A673 (cell line): ENCODE measurements around the gene INAFM1. TPM values are rescaled to one million over a fixed set of nuclear protein-coding genes. Genes with fewer than 3 reads are reported as not detected.

Experiments
- BruUV-seq: library from RNA; stranded (reverse); fragments of 400-500 nt; replicated peaks from 2 replicates; lab custom pipeline; 2021; lab: Mats Ljungman, UMichigan
- CTCF ChIA-PET: fragments of 300-600 bp; sonication (Branson Sonifier 250); formaldehyde crosslinking; loops from one replicate; lab custom pipeline; 2022; ENCODE audit warnings: antibody characterized with exemption; lab: Charles Lee
- POLR2A ChIA-PET: fragments of 300-600 bp; sonication (Branson Sonifier 250); formaldehyde crosslinking; loops from one replicate; lab custom pipeline; 2022; ENCODE audit warnings: antibody characterized with exemption; ENCODE audit not compliant: low non-redundant PET; lab: Charles Lee
- DNase-seq: peaks from one replicate; pipeline ENCODE4 v3.0.0-alpha.2; 2015; ENCODE audit warnings: low spot score
- H3K27ac ChIP-seq: fragments of 200-600 bp; sonication (generic); 2 replicates; pipeline ENCODE4 v1.5.1; 2016; ENCODE audit warnings: mixed run types, low read depth, mild to moderate bottlenecking, mixed read lengths, antibody characterized with exemption, low read length; ENCODE audit not compliant: poor library complexity, severe bottlenecking
- H3K27me3 ChIP-seq: fragments of 200-600 bp; sonication (generic); replicated peaks from 2 replicates; pipeline ENCODE4 v1.6.1; 2017; ENCODE audit warnings: mixed run types, low read depth, mild to moderate bottlenecking, mixed read lengths, antibody characterized with exemption, low read length; ENCODE audit not compliant: insufficient read depth, poor library complexity
- H3K36me3 ChIP-seq: fragments of 200-600 bp; sonication (generic); 2 replicates; pipeline ENCODE4 v1.6.1; 2016; ENCODE audit warnings: mixed run types, mild to moderate bottlenecking, mixed read lengths, antibody characterized with exemption, low read length; ENCODE audit not compliant: insufficient read depth, poor library complexity, severe bottlenecking
- H3K4me1 ChIP-seq: fragments of 200-600 bp; sonication (generic); 2 replicates; pipeline ENCODE4 v1.6.1; 2017; ENCODE audit warnings: mixed run types, mild to moderate bottlenecking, mixed read lengths, antibody characterized with exemption, low read length; ENCODE audit not compliant: insufficient read depth, poor library complexity, severe bottlenecking
- H3K4me3 ChIP-seq: fragments of 200-600 bp; sonication (generic); 2 replicates; pipeline ENCODE4 v1.5.1; 2016; ENCODE audit warnings: low read depth, mixed run types, mild to moderate bottlenecking, mixed read lengths, low read length; ENCODE audit not compliant: poor library complexity, severe bottlenecking
- H3K9me3 ChIP-seq: fragments of 200-600 bp; sonication (generic); 2 replicates; pipeline ENCODE4 v1.6.1; 2016; ENCODE audit warnings: mixed run types, low read depth, mild to moderate bottlenecking, mixed read lengths, antibody characterized with exemption, low read length; ENCODE audit not compliant: poor library complexity, severe bottlenecking
- EZH2 ChIP-seq: fragments of 200-600 bp; sonication (generic); IDR thresholded peaks from 2 replicates; pipeline ENCODE4 v1.6.1; 2017; ENCODE audit warnings: borderline replicate concordance, low read depth, mild to moderate bottlenecking, mixed read lengths, antibody characterized with exemption, low read length; ENCODE audit not compliant: poor library complexity, severe bottlenecking
- intact Hi-C: fragments of 100-400 bp; cut with micrococcal nuclease; formaldehyde crosslinking; loops from one replicate; pipeline ENCODE4 v1.10.0; 2022; ENCODE audit not compliant: unreplicated experiment
- total RNA-seq: library from RNA; stranded (reverse); gene quantifications from 2 replicates; pipeline ENCODE4 v1.2.3, GENCODE V29; 2021
- TF ChIP-seq, protein P1 (sequence below): fragments of 300-800, 200-600 bp; sonication (generic); conservative IDR thresholded peaks from 2 replicates; pipeline ENCODE4 v1.5.1; 2017; ENCODE audit warnings: low read depth, mild to moderate bottlenecking, antibody characterized with exemption, low read length, moderate library complexity, mixed read lengths

Gene INAFM1
- total RNA-seq, 1 experiment from 2014 or later = 13.8 TPM

GRCh38 chr19:47230921-47231214, 43.8 kb upstream of the INAFM1 start, which contains the start of gene BBC3:
TSS of gene BBC3 (minus strand) at chr19:47231199. CDS start at chr19:47228431, 2,768 bp downstream.
- Histone ChIP-seq H3K27ac (peak within 1 kb of the TSS; percentile 77), H3K4me3 (peak within 1 kb of the TSS; percentile 90), H3K36me3 (no peaks in the 10 kb centered on the region), H3K27me3 (no peaks in the 10 kb centered on the region), H3K4me1 (peaks cover 22% of the 10 kb centered on the region), H3K9me3 (no peaks in the 10 kb centered on the region)
- intact Hi-C loops = no loop called here
- ChIA-PET POLR2A (no interaction called here), CTCF (no interaction called here)
- no peak for DNase-seq
- TF ChIP-seq, protein P1, sequence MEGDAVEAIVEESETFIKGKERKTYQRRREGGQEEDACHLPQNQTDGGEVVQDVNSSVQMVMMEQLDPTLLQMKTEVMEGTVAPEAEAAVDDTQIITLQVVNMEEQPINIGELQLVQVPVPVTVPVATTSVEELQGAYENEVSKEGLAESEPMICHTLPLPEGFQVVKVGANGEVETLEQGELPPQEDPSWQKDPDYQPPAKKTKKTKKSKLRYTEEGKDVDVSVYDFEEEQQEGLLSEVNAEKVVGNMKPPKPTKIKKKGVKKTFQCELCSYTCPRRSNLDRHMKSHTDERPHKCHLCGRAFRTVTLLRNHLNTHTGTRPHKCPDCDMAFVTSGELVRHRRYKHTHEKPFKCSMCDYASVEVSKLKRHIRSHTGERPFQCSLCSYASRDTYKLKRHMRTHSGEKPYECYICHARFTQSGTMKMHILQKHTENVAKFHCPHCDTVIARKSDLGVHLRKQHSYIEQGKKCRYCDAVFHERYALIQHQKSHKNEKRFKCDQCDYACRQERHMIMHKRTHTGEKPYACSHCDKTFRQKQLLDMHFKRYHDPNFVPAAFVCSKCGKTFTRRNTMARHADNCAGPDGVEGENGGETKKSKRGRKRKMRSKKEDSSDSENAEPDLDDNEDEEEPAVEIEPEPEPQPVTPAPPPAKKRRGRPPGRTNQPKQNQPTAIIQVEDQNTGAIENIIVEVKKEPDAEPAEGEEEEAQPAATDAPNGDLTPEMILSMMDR = no peak
- TF ChIP-seq EZH2 = no peak
- BruUV-seq = no TSS peak

- no peaks in the 10 kb centered on the region for H3K9me3 ChIP-seq
- intact Hi-C loops = no loop called here
- CTCF ChIA-PET = no interaction called here
- peaks cover 19% of the 10 kb centered on the region for H3K4me1 ChIP-seq
- H3K27me3 ChIP-seq = no peaks in the 10 kb centered on the region
- TF ChIP-seq, protein P1 = no peak
- TF ChIP-seq EZH2 = no peak
- peak overlapping the region; percentile 73 for H3K27ac ChIP-seq
- POLR2A ChIA-PET = no interaction called here
- no peaks in the 10 kb centered on the region for H3K36me3 ChIP-seq
- no TSS peak for BruUV-seq
- DNase-seq = peak; percentile 79
- peak overlapping the region; percentile 90 for H3K4me3 ChIP-seq
Measured at GRCh38 chr19:47231215-47232054, 43.2 kb upstream of the INAFM1 start.

DNA sequence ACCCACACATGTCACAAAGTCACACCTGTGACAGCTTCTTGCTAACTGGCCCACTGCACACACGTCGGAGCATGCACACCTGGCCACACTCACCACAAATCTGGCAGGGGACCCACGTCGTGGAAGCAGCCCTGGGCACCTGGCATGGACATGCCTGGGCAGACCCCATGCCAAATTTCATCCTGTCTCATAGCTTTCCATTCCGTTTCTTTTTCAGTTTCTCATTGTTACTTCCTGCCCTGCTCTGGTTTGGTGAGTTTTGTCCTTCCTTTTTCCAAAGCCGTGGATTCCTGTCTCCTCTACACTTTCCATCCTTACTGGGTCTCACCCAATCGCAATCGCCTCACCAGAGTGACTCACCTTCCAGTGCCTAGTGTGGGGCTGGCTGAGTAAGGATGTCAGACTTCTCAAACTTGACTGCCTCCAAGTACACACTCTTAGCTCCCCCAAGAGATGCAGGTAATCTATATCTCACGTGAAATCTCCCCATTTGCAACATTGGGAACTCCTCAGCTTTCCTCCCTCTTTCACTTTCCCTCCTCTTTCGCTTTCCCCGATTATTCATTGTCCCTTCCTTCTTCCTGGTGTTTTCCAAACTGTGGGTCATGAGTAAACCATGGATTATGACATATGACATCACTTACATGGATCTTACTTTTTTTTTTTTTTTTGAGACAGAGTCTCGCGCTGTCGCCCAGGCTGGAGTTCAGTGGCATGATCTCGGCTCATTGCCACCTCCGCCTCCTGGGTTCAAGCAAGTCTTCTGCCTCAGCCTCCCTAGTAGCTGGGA, 42.1 kb upstream of the INAFM1 start:
- H3K9me3 ChIP-seq = no peaks in the 10 kb centered on the region
- peaks cover 8% of the 10 kb centered on the region for H3K4me1 ChIP-seq
- H3K4me3 ChIP-seq = no peak overlapping the region
- ChIA-PET POLR2A (no interaction called here), CTCF (no interaction called here)
- DNase-seq = no peak
- BruUV-seq = no TSS peak
- no peak overlapping the region for H3K27ac ChIP-seq
- H3K36me3 ChIP-seq = no peaks in the 10 kb centered on the region
- intact Hi-C loops = no loop called here
- TF ChIP-seq, protein P1 = no peak
- no peak for TF ChIP-seq EZH2
- H3K27me3 ChIP-seq = no peaks in the 10 kb centered on the region
